Left renal cortex interstitium (tissue), 4 donors: ENCODE measurements around the gene NRDC. TPM values are rescaled to one million over a fixed set of nuclear protein-coding genes. Genes with fewer than 3 reads are reported as not detected.

Experiments
- DNase-seq, 4 donors: peaks; one replicate each; pipeline ENCODE4 v3.0.0-alpha.2; 2013; ENCODE audit warnings: low read depth in 4 of 4, low spot score in 2 of 4, missing footprints in 1 of 4
- polyA plus RNA-seq, 4 donors: library from polyadenylated mRNA; unstranded; fragments of 120-200 nt; gene quantifications; one replicate each; pipeline ENCODE4 v1.2.1, GENCODE V29; 2013; ENCODE audit not compliant: insufficient read length in 4 of 4

Gene NRDC, protein sequence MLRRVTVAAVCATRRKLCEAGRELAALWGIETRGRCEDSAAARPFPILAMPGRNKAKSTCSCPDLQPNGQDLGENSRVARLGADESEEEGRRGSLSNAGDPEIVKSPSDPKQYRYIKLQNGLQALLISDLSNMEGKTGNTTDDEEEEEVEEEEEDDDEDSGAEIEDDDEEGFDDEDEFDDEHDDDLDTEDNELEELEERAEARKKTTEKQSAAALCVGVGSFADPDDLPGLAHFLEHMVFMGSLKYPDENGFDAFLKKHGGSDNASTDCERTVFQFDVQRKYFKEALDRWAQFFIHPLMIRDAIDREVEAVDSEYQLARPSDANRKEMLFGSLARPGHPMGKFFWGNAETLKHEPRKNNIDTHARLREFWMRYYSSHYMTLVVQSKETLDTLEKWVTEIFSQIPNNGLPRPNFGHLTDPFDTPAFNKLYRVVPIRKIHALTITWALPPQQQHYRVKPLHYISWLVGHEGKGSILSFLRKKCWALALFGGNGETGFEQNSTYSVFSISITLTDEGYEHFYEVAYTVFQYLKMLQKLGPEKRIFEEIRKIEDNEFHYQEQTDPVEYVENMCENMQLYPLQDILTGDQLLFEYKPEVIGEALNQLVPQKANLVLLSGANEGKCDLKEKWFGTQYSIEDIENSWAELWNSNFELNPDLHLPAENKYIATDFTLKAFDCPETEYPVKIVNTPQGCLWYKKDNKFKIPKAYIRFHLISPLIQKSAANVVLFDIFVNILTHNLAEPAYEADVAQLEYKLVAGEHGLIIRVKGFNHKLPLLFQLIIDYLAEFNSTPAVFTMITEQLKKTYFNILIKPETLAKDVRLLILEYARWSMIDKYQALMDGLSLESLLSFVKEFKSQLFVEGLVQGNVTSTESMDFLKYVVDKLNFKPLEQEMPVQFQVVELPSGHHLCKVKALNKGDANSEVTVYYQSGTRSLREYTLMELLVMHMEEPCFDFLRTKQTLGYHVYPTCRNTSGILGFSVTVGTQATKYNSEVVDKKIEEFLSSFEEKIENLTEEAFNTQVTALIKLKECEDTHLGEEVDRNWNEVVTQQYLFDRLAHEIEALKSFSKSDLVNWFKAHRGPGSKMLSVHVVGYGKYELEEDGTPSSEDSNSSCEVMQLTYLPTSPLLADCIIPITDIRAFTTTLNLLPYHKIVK
- 100 to 1,000 TPM; 104 to 175 (median 136) TPM for polyA plus RNA-seq

- peak; percentile 99 to 100 (median 100) for DNase-seq
Observed at GRCh38 chr1:51878616-51879336, at the start of gene NRDC. Gene NRDC (minus strand): TSS chr1:51878727. CDS start chr1:51878615, 112 bp downstream.

DNA sequence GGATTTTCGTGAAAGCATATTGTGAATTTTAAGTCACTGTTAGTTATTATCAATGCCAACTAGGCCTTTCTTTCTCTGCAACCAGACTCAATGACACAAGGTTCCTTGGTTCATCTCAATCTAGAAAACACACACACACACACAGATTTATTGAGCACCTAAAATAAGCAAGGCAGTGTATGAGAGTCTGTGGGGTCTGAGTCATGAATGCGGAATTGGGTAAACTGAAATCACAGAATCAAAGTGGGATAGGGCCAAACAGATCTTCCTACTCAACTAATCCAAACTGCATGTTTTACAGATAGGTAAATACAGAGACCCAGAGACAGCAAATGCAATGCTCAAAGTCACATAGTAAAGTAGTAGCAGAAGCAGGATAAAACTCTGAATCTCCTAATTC, 48.5 kb upstream of the NRDC start:
- DNase-seq, result no peak

GRCh38 chr1:51926171-51926812, 47.8 kb upstream of the NRDC start:
- DNase-seq, result no peak

DNA sequence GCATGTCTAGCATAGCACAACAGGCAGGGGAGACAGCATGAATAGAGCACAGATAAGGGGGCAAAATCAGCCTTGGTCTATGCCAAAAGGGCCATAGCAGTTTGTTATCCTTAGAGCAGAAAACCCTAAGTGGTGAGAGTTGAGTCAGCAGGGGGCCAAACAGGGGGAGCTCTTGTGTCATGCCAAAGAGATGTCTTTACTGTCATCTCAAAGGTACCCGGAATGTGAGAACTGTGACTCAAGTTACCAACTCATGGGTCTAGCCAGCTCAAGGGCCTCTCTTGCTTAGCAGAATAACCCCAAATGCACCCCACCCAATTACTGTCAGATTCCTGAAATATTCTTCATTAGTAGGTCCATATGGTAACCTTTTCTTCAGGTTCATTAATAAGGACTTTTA, 45.9 kb upstream of the NRDC start:
- DNase-seq, result no peak

GRCh38 chr1:51922040-51922439, 43.5 kb upstream of the NRDC start:
- no peak for DNase-seq

DNA sequence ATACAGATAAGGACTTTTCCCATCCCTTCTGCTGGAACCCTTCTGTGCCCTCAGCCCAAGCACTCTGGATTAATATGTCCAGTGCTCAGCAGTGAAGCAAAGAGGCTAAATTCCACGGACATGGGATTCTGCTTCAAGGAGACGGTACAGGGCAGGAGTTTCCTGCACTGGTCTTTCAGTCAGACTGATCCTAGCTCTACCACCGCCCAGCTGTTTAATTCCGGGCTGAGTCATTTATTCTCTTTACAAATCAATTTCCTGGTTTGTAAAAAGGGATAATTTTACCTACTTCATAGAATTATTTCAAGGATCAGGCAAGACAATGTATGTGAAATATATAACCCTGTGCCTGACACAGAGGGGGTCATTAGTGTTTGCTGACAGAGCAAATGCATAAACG, 41.6 kb upstream of the NRDC start:
- DNase-seq, result no peak

DNA sequence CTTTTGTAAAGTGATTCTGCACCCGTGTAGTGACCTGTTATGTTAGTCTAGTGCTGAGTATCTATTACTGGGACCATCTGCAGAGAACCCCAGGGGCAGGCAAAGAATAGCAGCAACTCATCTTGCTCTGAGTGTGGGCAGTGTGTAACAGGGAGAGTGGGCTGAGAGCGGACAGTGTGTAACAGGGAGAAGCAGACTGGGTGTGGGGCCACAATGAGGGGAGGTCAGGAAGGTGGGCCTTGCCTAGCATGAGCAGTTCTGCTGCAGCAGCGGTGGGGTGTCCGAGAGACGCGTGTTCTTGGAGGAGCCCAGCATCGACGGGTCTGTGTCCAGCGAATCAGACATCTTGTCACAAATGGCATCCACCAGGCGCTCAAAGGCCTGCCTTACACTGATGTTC, 41.2 kb upstream of the NRDC start:
- no peak for DNase-seq

- DNase-seq, result no peak
Observed at GRCh38 chr1:51916587-51917405, 38.3 kb upstream of the NRDC start.

- DNase-seq, result no peak
Observed at GRCh38 chr1:51915951-51916350, 37.4 kb upstream of the NRDC start.

- DNase-seq, result no peak
Observed at GRCh38 chr1:51912881-51913280, 34.4 kb upstream of the NRDC start.

DNA sequence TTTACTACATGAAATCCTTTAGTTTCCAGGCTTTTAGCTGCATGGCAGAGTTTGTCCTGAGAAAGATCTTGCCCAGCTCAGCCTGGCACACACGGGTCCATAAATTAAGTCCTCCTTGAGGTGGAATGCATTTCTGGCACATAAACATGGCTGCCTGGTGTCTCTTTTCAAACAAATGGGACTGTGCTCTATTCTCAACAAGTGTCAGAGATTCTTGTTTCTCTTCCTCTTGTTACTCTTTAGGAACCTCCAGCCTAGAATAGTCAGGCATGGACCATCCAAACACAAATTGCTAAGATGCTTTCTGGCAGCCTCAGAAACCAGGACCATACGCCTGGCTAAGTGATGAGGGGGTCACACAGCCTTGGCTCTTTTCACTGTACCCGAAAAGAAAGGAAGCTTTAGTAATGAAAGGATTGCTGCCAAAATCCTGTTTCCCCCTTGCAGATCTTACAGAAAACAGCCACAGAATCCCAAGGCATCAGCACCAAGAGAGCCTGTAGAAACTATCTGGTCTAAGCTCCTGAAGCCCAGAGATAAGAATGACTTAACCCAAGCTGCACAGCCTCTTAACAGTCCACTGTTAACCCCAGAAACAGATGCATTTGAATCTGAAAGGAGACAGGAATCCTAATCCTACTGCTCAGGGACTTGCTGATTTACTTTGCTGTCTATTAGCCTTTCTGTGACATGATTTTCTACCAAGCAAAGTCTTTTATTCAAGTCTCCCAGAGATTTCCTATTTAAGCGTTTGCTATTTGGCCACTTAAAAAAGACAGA, 31.9 kb upstream of the NRDC start:
- DNase-seq, result peak in 2 of 4 donors; percentile 9 to 14

GRCh38 chr1:51908499-51908898, 30.0 kb upstream of the NRDC start:
- DNase-seq, result no peak

- no peak for DNase-seq
Observed at GRCh38 chr1:51907079-51907702, 28.7 kb upstream of the NRDC start.

- no peak for DNase-seq
Observed at GRCh38 chr1:51906306-51907078, 28.0 kb upstream of the NRDC start.

DNA sequence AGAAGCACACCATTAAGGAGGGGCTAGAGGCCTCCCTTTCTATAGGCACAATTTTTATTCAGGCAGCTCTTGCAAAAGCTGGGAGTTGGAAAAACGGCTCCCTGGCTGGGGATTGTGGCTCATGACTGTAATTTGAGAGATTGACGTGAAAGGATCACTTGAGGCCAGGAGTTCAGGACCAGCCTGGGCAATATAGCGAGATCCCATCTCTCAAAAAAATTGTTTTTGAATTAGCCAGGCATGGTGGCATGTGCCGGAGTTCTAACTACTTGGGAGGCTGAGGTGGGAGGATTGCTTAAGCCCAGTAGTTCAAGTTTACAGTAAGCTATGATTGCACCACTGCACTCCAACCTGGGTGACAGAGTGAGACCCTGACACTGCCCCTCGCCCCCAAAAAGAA, 23.9 kb upstream of the NRDC start:
- no peak for DNase-seq

DNA sequence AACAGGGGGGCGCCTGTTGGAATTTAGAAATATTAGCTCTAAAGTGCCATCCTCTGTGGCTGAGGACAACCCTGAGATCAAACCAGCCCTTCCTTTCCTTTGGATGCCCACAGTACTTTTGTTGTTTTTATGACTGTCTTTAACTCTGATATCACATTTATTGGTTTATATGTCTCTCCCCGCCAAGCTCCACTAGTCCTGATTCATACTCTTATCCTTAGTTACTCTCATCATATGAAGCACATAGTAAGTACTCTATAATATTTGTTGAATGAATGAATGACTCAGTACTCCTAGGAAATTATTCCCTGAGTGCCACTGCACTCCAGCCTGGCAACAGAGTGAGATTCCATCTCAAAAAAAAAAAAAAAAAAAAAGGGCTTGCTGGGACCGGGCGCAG, 22.6 kb upstream of the NRDC start:
- DNase-seq, result no peak

DNA sequence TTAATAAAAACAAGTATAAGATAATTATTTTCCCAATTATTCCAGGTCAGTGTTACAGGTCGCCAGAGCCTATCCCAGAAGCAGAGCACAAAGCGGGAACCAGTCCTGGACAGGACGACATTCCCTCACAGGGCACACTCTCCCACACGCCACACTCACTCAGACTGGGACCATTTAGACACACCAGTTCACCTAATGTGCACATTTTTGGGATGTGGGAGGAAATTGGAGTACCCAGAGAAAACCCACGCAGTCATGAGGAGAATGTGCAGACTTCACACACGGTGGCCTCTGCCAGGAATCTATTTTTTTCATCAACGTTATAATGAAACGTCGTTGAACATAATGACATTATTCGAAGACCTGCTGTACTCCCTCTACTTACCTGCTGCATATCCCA, 20.5 kb upstream of the NRDC start:
- no peak for DNase-seq
